ENCODE data around the gene BMF.
"Not testable (repeated sequence)": the region's sequence is repeated elsewhere in the genome, so short reads cannot be mapped to it uniquely, and the experiment has no call there.

The BMF gene

DNA sequence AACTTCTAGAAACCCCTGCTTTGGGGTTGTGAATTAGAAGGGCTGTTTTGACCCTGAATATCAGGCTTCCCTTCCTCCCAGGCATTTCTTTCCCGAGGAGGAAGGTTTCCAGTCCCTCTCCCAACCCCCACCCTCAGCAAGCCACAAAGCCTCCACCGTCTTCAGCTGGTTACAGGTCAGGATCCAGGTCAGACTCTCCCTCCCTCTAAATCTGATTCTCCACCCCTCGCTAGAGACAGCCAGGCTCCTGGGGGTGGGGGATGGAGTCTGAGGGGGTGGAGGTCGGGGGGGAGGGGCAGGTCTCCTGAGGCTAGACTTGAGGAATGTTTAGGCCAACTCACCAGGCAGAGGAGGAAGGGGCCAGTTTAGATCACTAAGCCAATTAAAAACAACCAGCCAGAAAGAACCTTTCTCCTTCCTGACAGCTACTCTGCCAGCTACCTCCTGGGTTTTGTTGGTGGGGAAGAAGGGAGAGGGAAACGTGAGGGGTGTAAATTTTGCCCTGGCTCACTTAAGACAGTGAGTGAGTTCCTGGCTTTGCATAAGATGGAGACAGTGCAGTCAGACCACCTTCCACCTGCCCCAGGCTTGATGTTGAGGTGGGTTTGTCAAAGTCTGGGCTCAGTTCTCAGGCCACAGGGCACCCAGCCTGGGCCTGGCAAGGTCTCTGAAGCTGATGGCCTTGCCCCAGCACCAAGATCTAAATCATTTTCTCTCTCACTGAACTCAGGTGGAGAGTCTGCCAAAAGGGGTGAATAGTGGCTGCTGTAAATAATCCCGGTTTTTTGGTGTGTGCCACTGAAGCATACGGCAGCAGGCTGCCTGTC lies 19.5 kb downstream of the BMF start:
- no peak for DNase-seq (ENCODE audit: low read depth in 2 of 2, low spot score in 1 of 2)

GRCh38 chr15:40087991-40088928 lies 20.4 kb downstream of the BMF start:
- no peak for DNase-seq (ENCODE audit: low read depth in 2 of 2, low spot score in 1 of 2)

- no peak for DNase-seq (ENCODE audit: low read depth in 2 of 2, low spot score in 1 of 2)
These were observed 21.4 kb downstream of the BMF start for GRCh38 chr15:40087068-40087810.

DNA sequence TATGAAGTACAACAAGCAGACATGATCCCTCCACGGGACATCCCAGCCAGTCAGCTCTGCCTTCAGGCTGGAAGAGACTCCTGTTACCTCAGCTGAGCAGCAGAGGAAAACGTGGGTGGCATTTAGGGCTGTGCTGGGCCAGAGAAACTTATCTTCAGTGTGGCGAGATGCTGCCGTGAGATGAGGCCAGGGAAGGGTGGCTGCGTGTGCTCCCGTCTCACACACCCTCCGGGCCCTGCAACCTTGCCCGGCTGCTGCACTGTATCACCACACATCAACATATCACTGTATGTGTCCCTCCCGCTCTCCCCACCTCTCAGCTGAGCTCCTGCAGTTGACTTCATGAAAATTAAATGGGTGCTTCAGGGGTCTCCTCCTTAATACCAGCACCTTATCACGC lies 23.4 kb downstream of the BMF start:
- DNase-seq (ENCODE audit: low read depth in 2 of 2, low spot score in 1 of 2): no peak

DNA sequence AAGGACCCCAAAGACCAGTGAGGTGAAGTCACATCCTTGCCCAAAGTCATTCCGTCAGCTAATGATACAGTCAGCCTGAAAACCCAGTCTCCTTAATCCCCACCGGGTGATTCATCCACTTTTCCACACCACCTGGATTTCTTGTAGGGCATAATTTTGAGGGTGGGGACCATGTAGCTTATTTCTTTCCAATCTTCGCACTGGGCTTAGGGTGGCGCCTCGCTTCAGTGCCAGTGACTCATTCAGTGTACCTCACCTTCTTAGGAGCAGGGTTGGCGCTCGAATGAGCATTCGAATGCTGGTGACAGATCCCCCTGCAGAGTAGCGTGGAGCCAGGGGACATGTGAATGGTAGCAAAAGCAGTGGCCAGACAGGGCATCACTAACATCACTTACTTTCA lies 24.0 kb downstream of the BMF start:
- no peak for DNase-seq (ENCODE audit: low read depth in 2 of 2, low spot score in 1 of 2)

- DNase-seq (ENCODE audit: low read depth in 2 of 2, low spot score in 1 of 2): no peak
These were observed 26.3 kb downstream of the BMF start for GRCh38 chr15:40082195-40082883.

- DNase-seq (ENCODE audit: low read depth in 2 of 2, low spot score in 1 of 2): no peak
These were observed 26.9 kb downstream of the BMF start for GRCh38 chr15:40081691-40082194.

- no peak for DNase-seq (ENCODE audit: low read depth in 2 of 2, low spot score in 1 of 2)
These were observed 27.8 kb downstream of the BMF start for GRCh38 chr15:40080847-40081246.

DNA sequence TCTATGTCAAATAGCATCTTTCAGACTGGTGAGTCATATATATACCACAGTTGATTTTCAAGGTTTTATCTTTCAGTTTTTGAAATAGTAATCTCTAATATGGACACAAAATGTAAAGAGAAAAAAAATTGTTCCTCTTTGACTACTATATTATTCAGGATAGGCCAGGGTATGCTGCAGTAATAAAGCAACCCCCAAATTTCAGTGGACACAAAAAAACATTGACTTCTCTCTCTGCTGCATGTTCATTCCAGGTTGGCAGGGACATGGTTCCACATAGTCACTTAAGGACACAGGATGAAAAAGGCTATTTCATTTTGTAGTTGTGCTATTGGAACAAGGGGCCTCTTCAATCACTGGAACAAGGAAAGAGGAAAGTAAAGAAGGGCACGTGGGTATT lies 28.6 kb downstream of the BMF start:
- no peak for DNase-seq (ENCODE audit: low read depth in 2 of 2, low spot score in 1 of 2)

DNA sequence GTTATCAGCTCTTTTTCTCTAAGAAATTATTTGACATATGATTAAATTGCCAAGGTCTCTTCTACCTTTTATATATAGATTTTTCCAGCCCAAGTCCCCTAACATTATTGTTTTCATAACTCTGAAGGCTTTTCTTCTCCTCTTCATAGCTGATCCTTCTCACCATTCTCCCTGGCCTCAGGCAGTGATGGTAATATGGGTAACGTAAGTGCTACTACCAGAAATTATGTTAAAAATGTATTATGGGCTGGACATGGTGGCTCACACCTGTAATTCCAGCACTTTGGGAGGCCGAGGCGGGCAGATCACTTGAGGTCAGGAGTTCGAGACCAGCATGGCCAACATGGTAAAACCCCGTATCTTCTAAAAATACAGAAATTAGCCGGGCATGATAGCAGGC lies 29.2 kb downstream of the BMF start:
- DNase-seq (ENCODE audit: low read depth in 2 of 2, low spot score in 1 of 2): no peak

DNA sequence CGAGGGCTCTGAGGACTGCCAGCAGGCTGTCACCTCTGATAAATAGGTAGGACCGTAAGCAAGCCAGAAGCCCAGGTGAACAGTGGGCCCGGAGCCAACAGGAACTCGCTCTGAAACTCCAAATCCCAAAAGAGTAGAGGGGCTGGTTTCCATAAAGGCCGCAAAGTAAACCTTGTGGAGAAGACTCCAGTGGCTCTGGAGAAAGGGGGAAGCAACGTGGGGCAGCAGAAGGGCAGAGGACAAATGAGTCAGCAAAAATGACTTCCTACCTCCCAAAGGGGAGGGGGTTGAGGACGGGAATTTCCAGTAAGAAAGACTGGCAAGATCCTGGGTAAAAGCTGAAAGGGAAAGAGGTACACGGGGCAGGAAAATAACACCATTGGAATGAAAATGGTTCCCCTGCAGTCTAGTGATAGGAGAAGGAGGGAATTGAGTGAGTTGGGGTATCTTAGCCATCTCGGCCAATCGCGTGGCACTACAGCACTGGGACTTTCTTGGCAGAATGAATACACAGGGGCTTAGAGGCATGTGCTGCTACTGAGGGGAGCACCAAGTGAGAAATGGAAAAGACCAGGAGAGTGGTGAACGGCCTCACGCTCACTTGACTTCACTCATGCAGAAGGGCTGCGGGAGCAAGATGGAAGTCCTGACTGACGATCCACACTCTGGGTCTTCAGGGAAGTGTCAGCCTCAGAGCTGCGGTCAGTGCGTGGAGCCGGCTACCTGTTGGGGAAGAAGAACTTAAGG lies 33.2 kb downstream of the BMF start:
- no peak for DNase-seq (ENCODE audit: low read depth in 2 of 2, low spot score in 1 of 2)

DNA sequence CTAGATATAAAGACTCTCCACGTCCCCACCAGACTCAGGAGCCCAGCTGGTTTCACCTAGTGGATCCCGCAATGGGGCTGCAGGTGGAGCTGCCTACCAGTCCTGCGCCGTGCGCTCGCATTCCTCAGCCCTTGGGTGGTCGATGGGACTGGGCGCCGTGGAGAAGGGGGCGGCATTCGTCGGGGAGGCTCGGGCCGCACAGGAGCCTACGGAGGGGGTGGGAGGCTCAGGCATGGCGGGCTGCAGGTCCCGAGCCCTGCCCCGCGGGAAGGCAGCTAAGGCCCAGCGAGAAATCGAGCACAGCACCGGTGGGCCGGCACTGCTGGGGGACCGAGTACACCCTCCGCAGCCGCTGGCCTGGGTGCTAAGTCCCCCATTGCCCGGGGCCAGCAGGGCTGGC lies 34.0 kb downstream of the BMF start:
- not testable (repeated sequence) for DNase-seq (ENCODE audit: low read depth in 2 of 2, low spot score in 1 of 2)

- not testable (repeated sequence) for DNase-seq (ENCODE audit: low read depth in 2 of 2, low spot score in 1 of 2)
These were observed 34.8 kb downstream of the BMF start for GRCh38 chr15:40073716-40074490.

- no peak for DNase-seq (ENCODE audit: low read depth in 2 of 2, low spot score in 1 of 2)
These were observed 36.3 kb downstream of the BMF start for GRCh38 chr15:40072216-40072990.

DNA sequence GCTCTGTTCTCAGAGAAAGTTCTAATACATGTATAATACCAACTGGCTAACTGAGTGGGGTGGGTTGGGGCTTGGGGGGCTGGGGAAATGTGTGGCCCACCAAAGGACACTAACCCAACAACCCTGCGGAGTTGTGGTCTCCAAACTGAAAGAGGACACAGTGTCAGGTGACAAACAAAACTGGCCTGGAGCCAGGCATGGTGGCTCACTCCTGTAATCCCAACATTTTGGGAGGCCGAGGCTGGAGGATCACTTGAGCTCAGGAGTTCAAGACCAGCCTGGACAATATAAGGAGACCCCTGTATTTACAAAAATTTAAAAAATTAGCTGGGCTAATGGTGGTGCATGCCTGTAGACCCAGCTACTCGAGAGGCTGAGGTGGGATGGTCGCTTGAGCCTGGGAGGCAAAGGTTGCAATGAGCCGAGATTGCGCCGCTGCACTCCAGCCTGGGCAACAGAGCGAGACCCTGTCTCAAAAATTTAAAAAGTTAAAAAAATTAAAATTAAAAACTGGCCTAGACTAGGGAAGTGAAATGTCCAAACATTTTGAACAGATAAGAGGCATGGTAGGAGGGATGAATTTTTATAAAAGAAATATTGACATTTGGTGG lies 38.0 kb downstream of the BMF start:
- no peak for DNase-seq (ENCODE audit: low read depth in 2 of 2, low spot score in 1 of 2)

DNA sequence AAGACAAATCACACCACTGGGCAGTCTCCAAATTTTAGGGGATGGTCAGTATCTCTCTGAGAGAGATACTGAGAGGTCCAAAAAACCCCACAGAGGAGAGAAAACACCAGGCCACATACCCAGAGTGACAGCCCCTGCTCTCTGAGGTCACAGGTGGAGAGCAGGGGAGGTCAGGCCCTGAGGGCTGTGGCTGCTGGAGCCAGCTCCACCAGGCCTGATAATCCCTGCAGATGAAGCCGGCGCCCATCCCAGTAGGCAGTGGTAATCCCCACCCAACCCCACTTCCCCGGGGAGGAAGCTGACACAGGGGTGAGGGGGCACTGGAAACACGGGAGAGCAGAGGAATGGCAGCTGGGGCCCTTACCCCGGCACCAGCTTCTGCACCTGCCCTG lies 38.5 kb downstream of the BMF start:
- DNase-seq (ENCODE audit: low read depth in 2 of 2, low spot score in 1 of 2): no peak

- DNase-seq (ENCODE audit: low read depth in 2 of 2, low spot score in 1 of 2): no peak
These were observed 39.2 kb downstream of the BMF start for GRCh38 chr15:40069178-40070165.
